SK-N-SH (cell line): ENCODE measurements around the gene KCNH4. TPM values are rescaled to one million over a fixed set of nuclear protein-coding genes. Genes with fewer than 3 reads are reported as not detected.

ENCODE experiments used
- CTCF ChIA-PET: fragments of 300-600, 350-600 bp; formaldehyde crosslinking; extraction: SDS; loops from one replicate; lab custom pipeline; 2021; lab: Yijun Ruan, JAX
- POLR2A ChIA-PET: fragments of 350-600 bp; sonication (Branson Sonifier 250); formaldehyde crosslinking; extraction: SDS; loops from one replicate; lab custom pipeline; 2020; ENCODE audit warnings: antibody characterized with exemption, inconsistent platforms; lab: Yijun Ruan, JAX
- DNase-seq: peaks from one replicate; pipeline ENCODE4 v3.0.0; 2012
- H2AFZ ChIP-seq: fragments of 200-600 bp; sonication (generic); 2 replicates; pipeline ENCODE4 v1.8.1; 2016; ENCODE audit warnings: antibody characterized with exemption, mild to moderate bottlenecking, low read depth
- H3F3A ChIP-seq: fragments of 200-600 bp; sonication (generic); replicated peaks from 2 replicates; pipeline ENCODE3; 2016; ENCODE audit warnings: antibody characterized with exemption, mild to moderate bottlenecking; ENCODE audit not compliant: insufficient read depth
- H3K27ac ChIP-seq, 2 experiments: fragments of 200-500 bp in 1 of 2; fragments of 200-600 bp in 1 of 2; sonication (Bioruptor generic) in 1 of 2; sonication (generic), shearing (Covaris generic) in 1 of 2; 2 replicates each; pipeline versions ENCODE4 v1.5.1 to v1.6.1; 2014 to 2016; ENCODE audit warnings: low read depth in 2 of 2, inconsistent platforms in 1 of 2, low read length in 1 of 2, mild to moderate bottlenecking in 1 of 2, mixed read lengths in 1 of 2
- H3K27me3 ChIP-seq: fragments of 200-600 bp; sonication (generic), shearing (Covaris generic); 2 replicates; pipeline ENCODE4 v1.6.1; 2016; ENCODE audit warnings: mixed run types; ENCODE audit not compliant: insufficient read depth
- H3K36me3 ChIP-seq, 2 experiments: fragments of 200-500 bp in 1 of 2; fragments of 200-600 bp in 1 of 2; sonication (Bioruptor generic) in 1 of 2; sonication (generic) in 1 of 2; replicated peaks in 1 of 2; 2 replicates each; pipeline versions ENCODE3 to v1.5.1; 2014 to 2016; ENCODE audit warnings: low read length in 1 of 2, mild to moderate bottlenecking in 1 of 2; ENCODE audit not compliant: insufficient read depth in 2 of 2, control insufficient read depth in 1 of 2
- H3K4me1 ChIP-seq, 2 experiments: fragments of 200-500 bp in 1 of 2; fragments of 200-600 bp in 1 of 2; sonication (Bioruptor generic) in 1 of 2; sonication (generic), shearing (Covaris generic) in 1 of 2; 2 replicates each; pipeline versions ENCODE4 v1.5.1 to v1.6.1; 2014 to 2016; ENCODE audit warnings: low read depth in 1 of 2, low read length in 1 of 2, mixed run types in 1 of 2; ENCODE audit not compliant: insufficient read depth in 2 of 2, control insufficient read depth in 1 of 2
- H3K4me2 ChIP-seq: fragments of 200-600 bp; sonication (generic), shearing (Covaris generic); 2 replicates; pipeline ENCODE4 v1.6.1; 2017; ENCODE audit warnings: mixed run types
- H3K4me3 ChIP-seq, 2 experiments: fragments of 200-500 bp in 1 of 2; fragments of 200-600 bp in 1 of 2; sonication (Bioruptor generic) in 1 of 2; sonication (generic), shearing (Covaris generic) in 1 of 2; 2 replicates each; pipeline versions ENCODE4 v1.5.1 to v1.8.1; 2014 to 2016; ENCODE audit warnings: low read depth in 2 of 2, inconsistent platforms in 1 of 2, low read length in 1 of 2, mild to moderate bottlenecking in 1 of 2, mixed read lengths in 1 of 2, moderate library complexity in 1 of 2
- H3K79me2 ChIP-seq: fragments of 200-600 bp; sonication (generic); 2 replicates; pipeline ENCODE4 v1.8.1; 2017; ENCODE audit warnings: mild to moderate bottlenecking; ENCODE audit not compliant: insufficient read depth
- H3K9ac ChIP-seq: fragments of 200-600 bp; sonication (generic); 2 replicates; pipeline ENCODE4 v1.6.1; 2017; ENCODE audit warnings: mixed run types
- H3K9me2 ChIP-seq: fragments of 200-600 bp; sonication (generic); 2 replicates; pipeline ENCODE4 v1.6.1; 2017; ENCODE audit warnings: mixed run types
- H3K9me3 ChIP-seq: fragments of 200-600 bp; sonication (generic); 2 replicates; pipeline ENCODE4 v1.6.1; 2017; ENCODE audit warnings: mixed run types, mild to moderate bottlenecking, moderate library complexity
- H4K20me1 ChIP-seq: fragments of 200-600 bp; sonication (generic); 2 replicates; pipeline ENCODE4 v1.6.1; 2017; ENCODE audit warnings: mild to moderate bottlenecking, mixed run types; ENCODE audit not compliant: insufficient read depth
- EZH2phosphoT487 ChIP-seq: fragments of 200-600 bp; sonication (generic); IDR thresholded peaks from 2 replicates; pipeline ENCODE4 v1.6.1; 2017; ENCODE audit warnings: low read depth, mixed run types, mild to moderate bottlenecking, antibody characterized with exemption, moderate library complexity, borderline replicate concordance
- FOSL2 ChIP-seq: IDR thresholded peaks from 2 replicates; pipeline ENCODE4 v1.4.0; 2012; ENCODE audit warnings: low read depth, mild to moderate bottlenecking, moderate library complexity, borderline replicate concordance
- FOXM1 ChIP-seq: IDR thresholded peaks from 2 replicates; pipeline ENCODE4 v1.4.0; 2012; ENCODE audit warnings: low read depth, mild to moderate bottlenecking
- GABPA ChIP-seq: IDR thresholded peaks from 2 replicates; pipeline ENCODE4 v1.4.0; 2012; ENCODE audit warnings: low read depth, mild to moderate bottlenecking
- GATA2 ChIP-seq: sonication (generic); formaldehyde crosslinking; IDR thresholded peaks from 2 replicates; pipeline ENCODE4 v1.5.0; 2020; ENCODE audit warnings: mild to moderate bottlenecking, missing genetic modification reagents
- JUND ChIP-seq: IDR thresholded peaks from 2 replicates; pipeline ENCODE4 v1.4.0; 2012
- NRF1 ChIP-seq: IDR thresholded peaks from 2 replicates; pipeline ENCODE4 v1.6.1; 2012; ENCODE audit warnings: low read depth, mild to moderate bottlenecking, low read length
- RAD21 ChIP-seq: IDR thresholded peaks from 2 replicates; pipeline ENCODE4 v1.6.1; 2012; ENCODE audit warnings: mild to moderate bottlenecking, low read length
- SIN3A ChIP-seq: IDR thresholded peaks from 2 replicates; pipeline ENCODE4 v1.6.1; 2012; ENCODE audit warnings: low read depth, mild to moderate bottlenecking, low read length, moderate library complexity, borderline replicate concordance
- YY1 ChIP-seq: IDR thresholded peaks from 2 replicates; pipeline ENCODE4 v1.4.0; 2012; ENCODE audit warnings: low read depth, mild to moderate bottlenecking
- WGBS: methylation state at CpG from one replicate; pipeline ENCODE4 v1.1.6; 2017; ENCODE audit warnings: low lambda C conversion rate; 5-methylcytosine and 5-hydroxymethylcytosine counted together
- polyA plus RNA-seq, 3 experiments: library from polyadenylated mRNA; depleted of rRNA; stranded (reverse); fragments of >200 nt; gene quantifications; 2 replicates each; pipeline ENCODE4 v1.2.3, GENCODE V29; 2012
- TF ChIP-seq, protein P1 (sequence below): fragments of 200-600 bp; sonication (generic); IDR thresholded peaks from 2 replicates; pipeline ENCODE4 v1.6.1; 2017; ENCODE audit warnings: antibody characterized with exemption, mild to moderate bottlenecking, moderate library complexity
- TF ChIP-seq, protein P2 (sequence below): IDR thresholded peaks from 2 replicates; pipeline ENCODE4 v1.4.0; 2012; ENCODE audit warnings: low read depth
- TF ChIP-seq, protein P3 (sequence below): IDR thresholded peaks from 2 replicates; pipeline ENCODE4 v1.4.0; 2012; ENCODE audit warnings: low read depth, borderline replicate concordance
- TF ChIP-seq, protein P4 (sequence below): fragments of 150-350 bp; IDR thresholded peaks from 2 replicates; pipeline ENCODE4 v1.6.1; 2017; ENCODE audit warnings: antibody characterized with exemption, low read length, low read depth, borderline replicate concordance
- TF ChIP-seq, protein P5 (sequence below): IDR thresholded peaks from 2 replicates; pipeline ENCODE4 v1.4.0; 2012; ENCODE audit warnings: low read depth, borderline replicate concordance

Gene KCNH4
- polyA plus RNA-seq, 1 of the 3 experiments (the other 2 are of a cell fraction), result 0.46 TPM

DNA sequence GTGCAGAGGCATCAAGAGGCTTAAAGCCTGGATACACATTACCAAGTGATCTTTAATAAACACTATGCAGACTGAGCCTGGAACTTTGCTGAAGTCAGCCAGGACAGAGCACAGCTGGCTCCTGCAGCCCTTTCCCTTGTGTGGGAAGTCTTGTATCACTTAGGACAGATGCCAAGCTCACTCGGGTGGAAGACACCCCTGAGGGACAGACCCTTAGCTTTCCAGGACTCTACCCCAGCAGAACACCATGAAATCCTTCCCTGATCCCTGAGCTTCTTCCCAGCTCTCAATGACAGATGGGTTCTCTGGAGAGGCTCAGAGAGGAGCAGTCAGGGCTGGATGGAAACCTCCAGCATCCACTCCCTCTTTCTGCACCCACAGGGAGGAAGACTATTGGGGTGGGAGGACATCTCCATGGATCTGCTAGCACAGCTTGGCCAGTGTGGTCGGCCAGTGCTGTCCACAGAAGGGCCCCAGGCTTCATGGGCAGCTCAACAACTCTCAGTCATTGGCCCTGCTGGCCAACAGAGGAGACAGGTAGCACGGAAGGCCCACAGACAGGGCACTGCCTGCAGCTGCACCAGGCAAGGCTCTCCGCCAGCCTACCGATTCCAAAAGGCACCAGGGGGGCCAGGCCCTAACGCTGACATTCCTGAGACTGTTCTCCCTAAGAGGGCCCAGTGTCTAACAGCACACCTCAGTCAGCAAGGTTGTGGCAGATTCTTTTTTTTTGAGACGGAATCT lies 42.0 kb downstream of the KCNH4 start (continued):
- no peak for TF ChIP-seq YY1
- TF ChIP-seq RAD21, result no peak
- TF ChIP-seq, protein P1, sequence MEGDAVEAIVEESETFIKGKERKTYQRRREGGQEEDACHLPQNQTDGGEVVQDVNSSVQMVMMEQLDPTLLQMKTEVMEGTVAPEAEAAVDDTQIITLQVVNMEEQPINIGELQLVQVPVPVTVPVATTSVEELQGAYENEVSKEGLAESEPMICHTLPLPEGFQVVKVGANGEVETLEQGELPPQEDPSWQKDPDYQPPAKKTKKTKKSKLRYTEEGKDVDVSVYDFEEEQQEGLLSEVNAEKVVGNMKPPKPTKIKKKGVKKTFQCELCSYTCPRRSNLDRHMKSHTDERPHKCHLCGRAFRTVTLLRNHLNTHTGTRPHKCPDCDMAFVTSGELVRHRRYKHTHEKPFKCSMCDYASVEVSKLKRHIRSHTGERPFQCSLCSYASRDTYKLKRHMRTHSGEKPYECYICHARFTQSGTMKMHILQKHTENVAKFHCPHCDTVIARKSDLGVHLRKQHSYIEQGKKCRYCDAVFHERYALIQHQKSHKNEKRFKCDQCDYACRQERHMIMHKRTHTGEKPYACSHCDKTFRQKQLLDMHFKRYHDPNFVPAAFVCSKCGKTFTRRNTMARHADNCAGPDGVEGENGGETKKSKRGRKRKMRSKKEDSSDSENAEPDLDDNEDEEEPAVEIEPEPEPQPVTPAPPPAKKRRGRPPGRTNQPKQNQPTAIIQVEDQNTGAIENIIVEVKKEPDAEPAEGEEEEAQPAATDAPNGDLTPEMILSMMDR, result no peak
- TF ChIP-seq, protein P2, sequence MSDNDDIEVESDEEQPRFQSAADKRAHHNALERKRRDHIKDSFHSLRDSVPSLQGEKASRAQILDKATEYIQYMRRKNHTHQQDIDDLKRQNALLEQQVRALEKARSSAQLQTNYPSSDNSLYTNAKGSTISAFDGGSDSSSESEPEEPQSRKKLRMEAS, result no peak
- TF ChIP-seq, protein P3, sequence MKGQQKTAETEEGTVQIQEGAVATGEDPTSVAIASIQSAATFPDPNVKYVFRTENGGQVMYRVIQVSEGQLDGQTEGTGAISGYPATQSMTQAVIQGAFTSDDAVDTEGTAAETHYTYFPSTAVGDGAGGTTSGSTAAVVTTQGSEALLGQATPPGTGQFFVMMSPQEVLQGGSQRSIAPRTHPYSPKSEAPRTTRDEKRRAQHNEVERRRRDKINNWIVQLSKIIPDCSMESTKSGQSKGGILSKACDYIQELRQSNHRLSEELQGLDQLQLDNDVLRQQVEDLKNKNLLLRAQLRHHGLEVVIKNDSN, result no peak
- TF ChIP-seq FOXM1, result no peak
- TF ChIP-seq GATA2 (CRISPR knock-in tag), result no peak
- TF ChIP-seq, protein P4, sequence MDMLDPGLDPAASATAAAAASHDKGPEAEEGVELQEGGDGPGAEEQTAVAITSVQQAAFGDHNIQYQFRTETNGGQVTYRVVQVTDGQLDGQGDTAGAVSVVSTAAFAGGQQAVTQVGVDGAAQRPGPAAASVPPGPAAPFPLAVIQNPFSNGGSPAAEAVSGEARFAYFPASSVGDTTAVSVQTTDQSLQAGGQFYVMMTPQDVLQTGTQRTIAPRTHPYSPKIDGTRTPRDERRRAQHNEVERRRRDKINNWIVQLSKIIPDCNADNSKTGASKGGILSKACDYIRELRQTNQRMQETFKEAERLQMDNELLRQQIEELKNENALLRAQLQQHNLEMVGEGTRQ, result no peak

DNA sequence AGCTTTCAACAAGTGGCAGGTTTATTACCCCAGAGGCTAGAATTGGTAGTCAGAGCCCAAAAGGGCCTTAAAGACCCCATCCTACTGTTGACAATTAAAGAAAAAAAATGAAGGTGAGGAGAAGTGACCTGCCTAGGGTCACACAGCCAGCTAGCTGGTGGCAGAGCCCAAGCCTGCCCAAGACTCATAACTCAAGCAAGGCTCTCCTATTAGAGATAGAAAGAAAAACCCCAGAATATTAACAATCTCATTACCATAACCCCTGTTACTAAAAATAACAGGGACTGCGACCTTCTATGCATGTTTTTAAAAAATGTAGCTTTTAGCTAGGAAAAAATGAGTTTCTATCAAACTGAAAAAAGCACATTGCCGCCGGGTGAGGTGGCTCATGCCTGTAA lies 44.3 kb downstream of the KCNH4 start:
- Histone ChIP-seq H3K4me1 (peaks cover 23 to 25% of the 10 kb centered on the region in 2 experiments; a peak in 3 of 4 replicates), H3K4me2 (no peak overlapping the region), H3K36me3 (peaks cover 14 to 16% of the 10 kb centered on the region in 2 experiments), H3K27me3 (no peaks in the 10 kb centered on the region), H3K9me3 (no peaks in the 10 kb centered on the region), H4K20me1 (peaks cover 67% of the 10 kb centered on the region), H3F3A (peaks cover 6% of the 10 kb centered on the region), H3K4me3 (no peak overlapping the region), H3K79me2 (peaks cover 96% of the 10 kb centered on the region), H3K27ac (no peak overlapping the region), H3K9ac (no peak overlapping the region), H2AFZ (no peak overlapping the region), H3K9me2 (no peaks in the 10 kb centered on the region)
- no peak for TF ChIP-seq JUND
- TF ChIP-seq, protein P2, result no peak
- TF ChIP-seq, protein P4, result no peak
- TF ChIP-seq NRF1, result no peak
- no peak for TF ChIP-seq GABPA
- no peak for TF ChIP-seq SIN3A
- no peak for TF ChIP-seq EZH2phosphoT487
- TF ChIP-seq, protein P5, sequence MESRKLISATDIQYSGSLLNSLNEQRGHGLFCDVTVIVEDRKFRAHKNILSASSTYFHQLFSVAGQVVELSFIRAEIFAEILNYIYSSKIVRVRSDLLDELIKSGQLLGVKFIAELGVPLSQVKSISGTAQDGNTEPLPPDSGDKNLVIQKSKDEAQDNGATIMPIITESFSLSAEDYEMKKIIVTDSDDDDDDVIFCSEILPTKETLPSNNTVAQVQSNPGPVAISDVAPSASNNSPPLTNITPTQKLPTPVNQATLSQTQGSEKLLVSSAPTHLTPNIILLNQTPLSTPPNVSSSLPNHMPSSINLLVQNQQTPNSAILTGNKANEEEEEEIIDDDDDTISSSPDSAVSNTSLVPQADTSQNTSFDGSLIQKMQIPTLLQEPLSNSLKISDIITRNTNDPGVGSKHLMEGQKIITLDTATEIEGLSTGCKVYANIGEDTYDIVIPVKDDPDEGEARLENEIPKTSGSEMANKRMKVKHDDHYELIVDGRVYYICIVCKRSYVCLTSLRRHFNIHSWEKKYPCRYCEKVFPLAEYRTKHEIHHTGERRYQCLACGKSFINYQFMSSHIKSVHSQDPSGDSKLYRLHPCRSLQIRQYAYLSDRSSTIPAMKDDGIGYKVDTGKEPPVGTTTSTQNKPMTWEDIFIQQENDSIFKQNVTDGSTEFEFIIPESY, result no peak
- TF ChIP-seq, protein P3, result no peak
- no peak for TF ChIP-seq FOSL2
- POLR2A ChIA-PET, result no interaction called here
- no peak for DNase-seq
- 90% methylated on average over 3 of the region's 3 CpGs for WGBS
- CTCF ChIA-PET, result interaction anchor here (0.8 to 1.6 kb wide), 5 partner anchors 8 to 69 kb away, joined by 3 to 4 read pairs (median 3); no protein-coding TSS in a partner anchor
